Measurements from ENCODE around the gene MAMDC4. TPM values are rescaled to one million over a fixed set of nuclear protein-coding genes. Genes with fewer than 3 reads are reported as not detected.
"Not testable (repeated sequence)": the region's sequence is repeated elsewhere in the genome, so short reads cannot be mapped to it uniquely, and the experiment has no call there.

The MAMDC4 gene
- total RNA-seq, 1 donor from 2014 or later: 8.5 TPM

DNA sequence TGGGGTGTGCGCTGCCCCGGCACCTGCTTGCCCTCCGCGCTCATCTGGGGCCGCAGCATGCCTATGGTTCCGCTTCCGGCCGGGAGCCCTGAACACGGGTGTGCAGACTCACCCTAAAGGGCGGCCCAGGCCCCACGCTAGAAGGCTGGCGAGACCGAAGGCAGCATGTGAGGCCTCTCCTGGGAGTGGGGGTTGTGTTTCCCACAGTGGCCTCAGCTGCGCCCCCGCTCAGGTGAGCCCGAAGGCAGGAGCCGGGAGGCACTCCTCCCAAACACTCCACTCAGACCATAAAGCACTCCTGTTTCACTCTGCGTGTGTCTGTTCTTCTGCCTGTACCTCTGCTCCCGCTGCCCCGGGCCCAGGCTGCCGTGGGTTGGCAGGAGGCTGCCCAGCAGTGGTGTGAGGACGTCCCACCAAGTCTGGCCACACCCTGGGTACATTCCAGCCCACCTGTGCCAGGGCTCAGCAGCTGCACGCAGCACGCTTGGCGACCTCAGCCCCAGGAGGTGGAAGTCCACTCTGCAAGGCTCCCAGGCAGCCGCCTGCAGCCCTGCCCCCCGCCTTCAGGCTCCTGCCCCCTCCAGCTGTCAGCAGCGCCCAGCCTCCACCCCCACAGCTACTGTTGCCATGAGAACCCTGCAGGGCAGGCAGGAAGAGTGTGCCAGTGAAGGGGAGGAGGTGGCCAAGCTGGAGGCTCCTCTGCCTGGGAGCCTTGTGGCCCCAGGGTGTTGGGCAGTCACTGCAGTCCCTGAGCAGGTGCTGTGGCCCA lies 11.1 kb upstream of the MAMDC4 start:
- no peak for FAIRE-seq
- Histone ChIP-seq H3K27ac (ENCODE audit: low read depth, low read length) (no peak overlapping the region), H3K9ac (ENCODE audit: low read length) (no peak overlapping the region), H4K20me1 (ENCODE audit: insufficient read depth, low read length) (peaks cover 15% of the 10 kb centered on the region), H3K36me3 (ENCODE audit: insufficient read depth, low read length) (no peaks in the 10 kb centered on the region), H3K4me2 (ENCODE audit: low read length) (peak overlapping the region; percentile 46), H3K79me2 (ENCODE audit: insufficient read depth, low read length) (no peaks in the 10 kb centered on the region), H3K4me3 (ENCODE audit: insufficient read depth, low read depth, low read length) (no peak overlapping the region), H3K27me3 (ENCODE audit: insufficient read depth, low read length) (no peaks in the 10 kb centered on the region), H3K4me1 (ENCODE audit: insufficient read depth, low read length) (peaks cover 13% of the 10 kb centered on the region), H2AFZ (ENCODE audit: low read depth, low read length) (no peak overlapping the region), H3K9me3 (ENCODE audit: insufficient read depth, low read depth, low read length) (peaks cover 3% of the 10 kb centered on the region)
- Mint-ChIP-seq H3K9me3 (ENCODE audit: unreplicated experiment) (no peaks in the 10 kb centered on the region), H3K4me3 (ENCODE audit: unreplicated experiment) (peak overlapping the region; percentile 54), H3K4me1 (ENCODE audit: low read depth, unreplicated experiment) (peaks cover 12% of the 10 kb centered on the region), H3K27me3 (ENCODE audit: low read depth, unreplicated experiment) (no peaks in the 10 kb centered on the region), H3K27ac (ENCODE audit: unreplicated experiment) (no peak overlapping the region), H3K36me3 (ENCODE audit: low read depth, unreplicated experiment) (no peaks in the 10 kb centered on the region)
- peak; percentile 36 for DNase-seq (ENCODE audit: low read depth)
- TF ChIP-seq, protein P1, sequence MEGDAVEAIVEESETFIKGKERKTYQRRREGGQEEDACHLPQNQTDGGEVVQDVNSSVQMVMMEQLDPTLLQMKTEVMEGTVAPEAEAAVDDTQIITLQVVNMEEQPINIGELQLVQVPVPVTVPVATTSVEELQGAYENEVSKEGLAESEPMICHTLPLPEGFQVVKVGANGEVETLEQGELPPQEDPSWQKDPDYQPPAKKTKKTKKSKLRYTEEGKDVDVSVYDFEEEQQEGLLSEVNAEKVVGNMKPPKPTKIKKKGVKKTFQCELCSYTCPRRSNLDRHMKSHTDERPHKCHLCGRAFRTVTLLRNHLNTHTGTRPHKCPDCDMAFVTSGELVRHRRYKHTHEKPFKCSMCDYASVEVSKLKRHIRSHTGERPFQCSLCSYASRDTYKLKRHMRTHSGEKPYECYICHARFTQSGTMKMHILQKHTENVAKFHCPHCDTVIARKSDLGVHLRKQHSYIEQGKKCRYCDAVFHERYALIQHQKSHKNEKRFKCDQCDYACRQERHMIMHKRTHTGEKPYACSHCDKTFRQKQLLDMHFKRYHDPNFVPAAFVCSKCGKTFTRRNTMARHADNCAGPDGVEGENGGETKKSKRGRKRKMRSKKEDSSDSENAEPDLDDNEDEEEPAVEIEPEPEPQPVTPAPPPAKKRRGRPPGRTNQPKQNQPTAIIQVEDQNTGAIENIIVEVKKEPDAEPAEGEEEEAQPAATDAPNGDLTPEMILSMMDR (IDR thresholded peaks at IDR 0.05; ENCODE audit: insufficient read depth, low read depth, low read length): no peak
- no peak for TF ChIP-seq EZH2 (IDR thresholded peaks at IDR 0.05; ENCODE audit: insufficient read depth, low read length)

GRCh38 chr9:136841646-136842379 lies 10.3 kb upstream of the MAMDC4 start:
- H3K4me3 Mint-ChIP-seq (ENCODE audit: unreplicated experiment): peak overlapping the region; percentile 76
- H3K27ac Mint-ChIP-seq (ENCODE audit: unreplicated experiment): peak overlapping the region; percentile 18
- H3K36me3 Mint-ChIP-seq (ENCODE audit: low read depth, unreplicated experiment); H3K27me3 ChIP-seq (ENCODE audit: insufficient read depth, low read length); H2AFZ ChIP-seq (ENCODE audit: low read depth, low read length); H3K36me3 ChIP-seq (ENCODE audit: insufficient read depth, low read length); H3K9me3 ChIP-seq (ENCODE audit: insufficient read depth, low read depth, low read length); H3K27ac ChIP-seq (ENCODE audit: low read depth, low read length); H3K9me3 Mint-ChIP-seq (ENCODE audit: unreplicated experiment); H3K27me3 Mint-ChIP-seq (ENCODE audit: low read depth, unreplicated experiment); H3K9ac ChIP-seq (ENCODE audit: low read length); H3K4me3 ChIP-seq (ENCODE audit: insufficient read depth, low read depth, low read length); DNase-seq (ENCODE audit: low read depth); FAIRE-seq; H3K79me2 ChIP-seq (ENCODE audit: insufficient read depth, low read length): not testable (repeated sequence)
- H3K4me2 ChIP-seq (ENCODE audit: low read length): peak overlapping the region; percentile 87
- peaks cover 12% of the 10 kb centered on the region for H3K4me1 Mint-ChIP-seq (ENCODE audit: low read depth, unreplicated experiment)
- peaks cover 15% of the 10 kb centered on the region for H4K20me1 ChIP-seq (ENCODE audit: insufficient read depth, low read length)
- H3K4me1 ChIP-seq (ENCODE audit: insufficient read depth, low read length): peaks cover 13% of the 10 kb centered on the region

DNA sequence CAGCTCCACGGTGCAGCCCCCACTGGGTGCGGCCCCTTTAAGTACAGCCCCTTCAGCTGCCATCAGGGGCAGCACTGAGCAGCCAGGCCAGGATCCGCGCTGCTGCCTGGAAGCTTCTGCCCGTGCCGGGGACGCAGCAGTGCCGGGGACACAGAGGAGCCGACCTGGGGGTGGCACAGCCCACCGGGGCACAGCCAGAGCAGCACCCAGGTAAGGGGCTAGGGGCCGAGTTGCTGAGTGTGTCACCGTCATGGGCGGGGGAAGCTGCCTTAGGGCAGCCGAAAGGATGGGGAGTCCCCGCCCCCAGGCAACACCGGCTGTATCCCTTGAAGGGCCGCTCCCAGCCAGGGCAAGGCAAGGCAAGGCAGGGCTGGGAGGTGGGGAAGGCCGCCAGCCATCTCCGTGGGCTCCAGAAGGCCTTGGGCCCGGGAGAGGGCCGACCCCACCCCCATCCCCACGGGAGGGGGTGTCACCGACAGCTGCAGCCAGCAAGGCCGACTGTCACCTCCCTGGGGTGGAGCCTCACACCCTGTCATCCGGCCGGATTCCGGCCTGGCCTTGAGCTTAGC lies 9.7 kb upstream of the MAMDC4 start, which contains the start of gene AJM1:
AJM1 (plus strand) TSS at position 99 of the 569 bp plus-strand sequence. CDS start 1,937 bp downstream, outside the sequence.
- H3K9me3 ChIP-seq (ENCODE audit: insufficient read depth, low read depth, low read length); H3K27me3 Mint-ChIP-seq (ENCODE audit: low read depth, unreplicated experiment); H2AFZ ChIP-seq (ENCODE audit: low read depth, low read length); H3K36me3 ChIP-seq (ENCODE audit: insufficient read depth, low read length); FAIRE-seq; H3K36me3 Mint-ChIP-seq (ENCODE audit: low read depth, unreplicated experiment); H3K27ac ChIP-seq (ENCODE audit: low read depth, low read length); H3K27me3 ChIP-seq (ENCODE audit: insufficient read depth, low read length); H3K79me2 ChIP-seq (ENCODE audit: insufficient read depth, low read length); H3K9me3 Mint-ChIP-seq (ENCODE audit: unreplicated experiment): not testable (repeated sequence)
- H3K4me1 ChIP-seq (ENCODE audit: insufficient read depth, low read length): peaks cover 13% of the 10 kb centered on the region
- H4K20me1 ChIP-seq (ENCODE audit: insufficient read depth, low read length): peaks cover 15% of the 10 kb centered on the region
- peak within 1 kb of the TSS; percentile 87 for H3K4me2 ChIP-seq (ENCODE audit: low read length)
- peak within 1 kb of the TSS; percentile 58 for H3K9ac ChIP-seq (ENCODE audit: low read length)
- peaks cover 12% of the 10 kb centered on the region for H3K4me1 Mint-ChIP-seq (ENCODE audit: low read depth, unreplicated experiment)
- peak within 1 kb of the TSS; percentile 57 for H3K4me3 ChIP-seq (ENCODE audit: insufficient read depth, low read depth, low read length)
- H3K27ac Mint-ChIP-seq (ENCODE audit: unreplicated experiment): peak within 1 kb of the TSS; percentile 41
- TF ChIP-seq, protein P1 (IDR thresholded peaks at IDR 0.05; ENCODE audit: insufficient read depth, low read depth, low read length): peak; percentile 51
- H3K4me3 Mint-ChIP-seq (ENCODE audit: unreplicated experiment): peak within 1 kb of the TSS; percentile 76
- peak; percentile 34 for DNase-seq (ENCODE audit: low read depth)

- not testable (repeated sequence) for H3K27me3 ChIP-seq (ENCODE audit: insufficient read depth, low read length); DNase-seq (ENCODE audit: low read depth); H3K27ac Mint-ChIP-seq (ENCODE audit: unreplicated experiment); H3K4me3 ChIP-seq (ENCODE audit: insufficient read depth, low read depth, low read length); H3K27me3 Mint-ChIP-seq (ENCODE audit: low read depth, unreplicated experiment); H3K9me3 ChIP-seq (ENCODE audit: insufficient read depth, low read depth, low read length); H3K36me3 Mint-ChIP-seq (ENCODE audit: low read depth, unreplicated experiment); H3K36me3 ChIP-seq (ENCODE audit: insufficient read depth, low read length); H3K4me2 ChIP-seq (ENCODE audit: low read length); H3K79me2 ChIP-seq (ENCODE audit: insufficient read depth, low read length); H3K9ac ChIP-seq (ENCODE audit: low read length); FAIRE-seq; H3K27ac ChIP-seq (ENCODE audit: low read depth, low read length); H2AFZ ChIP-seq (ENCODE audit: low read depth, low read length); H3K9me3 Mint-ChIP-seq (ENCODE audit: unreplicated experiment)
- H3K4me3 Mint-ChIP-seq (ENCODE audit: unreplicated experiment): peak overlapping the region; percentile 40
- Histone ChIP-seq H3K4me1 (ENCODE audit: insufficient read depth, low read length) (peaks cover 13% of the 10 kb centered on the region), H4K20me1 (ENCODE audit: insufficient read depth, low read length) (peaks cover 15% of the 10 kb centered on the region)
- peaks cover 12% of the 10 kb centered on the region for H3K4me1 Mint-ChIP-seq (ENCODE audit: low read depth, unreplicated experiment)
Measured at GRCh38 chr9:136843159-136843800, 8.9 kb upstream of the MAMDC4 start.
